Heart left ventricle (tissue), 16 donors: Measurements from ENCODE around the gene NCAM1. TPM values are rescaled to one million over a fixed set of nuclear protein-coding genes. Genes with fewer than 3 reads are reported as not detected.

Experiments used
- ATAC-seq, 4 donors: fragments of 200-7000 bp; cut with Tn5 transposase; one replicate each; pipeline ENCODE4 v1.9.1; 2020 to 2022; ENCODE audit warnings: moderate library complexity in 4 of 4, mild to moderate bottlenecking in 3 of 4, moderate number of reproducible peaks in 1 of 4
- DNase-seq, 5 donors: peaks; one replicate each; pipeline ENCODE4 v3.0.0-alpha.2; 2020
- H3K27ac ChIP-seq, 12 donors: fragments of 200-600 bp; sonication (generic) in 4 of 12; one replicate each; pipeline versions ENCODE4 v1.5.0 to v1.8.0; 2016 to 2022; ENCODE audit warnings: mild to moderate bottlenecking in 2 of 12
- H3K27me3 ChIP-seq, 9 donors: fragments of 200-600 bp; sonication (generic) in 2 of 9; one replicate each; pipeline versions ENCODE4 v1.5.1 to v1.8.0; 2016 to 2022; ENCODE audit warnings: mild to moderate bottlenecking in 3 of 9
- H3K36me3 ChIP-seq, 9 donors: fragments of 200-600 bp; sonication (generic) in 2 of 9; one replicate each; pipeline versions ENCODE4 v1.5.0 to v1.8.0; 2018 to 2022; ENCODE audit warnings: mild to moderate bottlenecking in 2 of 9
- H3K4me1 ChIP-seq, 12 donors: fragments of 200-600 bp; sonication (generic) in 4 of 12; one replicate each; pipeline versions ENCODE4 v1.5.0 to v1.8.0; 2016 to 2022; ENCODE audit warnings: mild to moderate bottlenecking in 3 of 12
- H3K4me3 ChIP-seq, 12 donors: fragments of 200-600 bp; sonication (generic) in 4 of 12; one replicate each; pipeline versions ENCODE4 v1.5.0 to v1.8.0; 2017 to 2022; ENCODE audit warnings: mild to moderate bottlenecking in 9 of 12, moderate library complexity in 4 of 12
- H3K9me3 ChIP-seq, 12 donors: fragments of 200-600 bp; sonication (generic) in 4 of 12; one replicate each; pipeline versions ENCODE4 v1.5.0 to v1.8.0; 2016 to 2022; ENCODE audit warnings: mild to moderate bottlenecking in 1 of 12
- POLR2A ChIP-seq, 2 donors: fragments of 450-650 bp; IDR thresholded peaks; one replicate each; pipeline ENCODE4 v1.6.1; 2017; ENCODE audit warnings: antibody characterized with exemption in 2 of 2, mild to moderate bottlenecking in 2 of 2, moderate library complexity in 2 of 2
- WGBS, 4 donors: extraction: QIAGEN DNeasy Blood & Tissue Kit in 2 of 4; methylation state at CpG; one replicate each; pipeline versions ENCODE4 v1.1.5 to v1.1.7; 2013 to 2018; 5-methylcytosine and 5-hydroxymethylcytosine counted together
- intact Hi-C, 10 donors: fragments of 100-400 bp; cut with DNase I; formaldehyde crosslinking; loops; one replicate each; pipeline versions ENCODE4 v1.11.1 to v1.14.2; 2022
- polyA plus RNA-seq, 2 donors: library from polyadenylated mRNA; stranded (reverse); fragments of 200-250 nt; gene quantifications; one replicate each; pipeline ENCODE4 v1.2.3, GENCODE V29; 2013
- total RNA-seq, 9 donors: library from RNA; depleted of rRNA in 2 of 9; stranded (reverse); fragments of >200 nt in 2 of 9; fragmentation: NEBNext Ultra II Directional in 3 of 9; extraction: Animal tissue kit (Norgen Biotek cat#: 25700) in 3 of 9; gene quantifications; one replicate each; pipeline versions ENCODE4 v1.1.0 to v1.2.4, GENCODE V29; 2016 to 2023
- TF ChIP-seq, protein P1 (sequence below), 12 donors: fragments of 200-600 bp; sonication (generic) in 4 of 12; IDR thresholded peaks; one replicate each; pipeline versions ENCODE4 v1.5.0 to v1.8.0; 2018 to 2022; ENCODE audit warnings: antibody characterized with exemption in 12 of 12, mild to moderate bottlenecking in 5 of 12
- donor health status: ischemic (EF 13 %, LVEDD 7.1; RV severe dilation, severe dysfunction).
- donor health status: healthy with polysubstance abuse.
- donor health status: DM: no; HTN: yes; CAD: no.
- donor health status: DM: no; HTN: no; CAD: no.
- donor health status: ischemic (EF 25% LVEDD 6.9; RV normal size, moderate dysfunction).
- donor health status: ischemic (EF 25% LVEDD 5.7; RV mildly dilated, moderate dysfunction).
- donor health status: healthy.
- donor health status: DM: yes; HTN: yes; CAD: no.
- donor health status: ischemic (EF 35%, LVEDD 5.7; RV mildly dilated, moderate dysfunction).
- donor health status: nonischemic (EF 11% LVEDD 7.7; RV severe dilation, severe dysfunction).
- donor health status: DM: yes; HTN: yes; CAD: no.
- donor health status: PGD.
- donor health status: ischemic (EF 29% LVEDD 5.4; RV normal size, mild dysfunction).
- donor health status: nonischemic (EF 23%, LVEDD 6.1; RV moderate dilation, normal function).

The NCAM1 gene
- total and polyA plus RNA-seq, 11 donors, result 78.0 to 753 (median 389) TPM

DNA sequence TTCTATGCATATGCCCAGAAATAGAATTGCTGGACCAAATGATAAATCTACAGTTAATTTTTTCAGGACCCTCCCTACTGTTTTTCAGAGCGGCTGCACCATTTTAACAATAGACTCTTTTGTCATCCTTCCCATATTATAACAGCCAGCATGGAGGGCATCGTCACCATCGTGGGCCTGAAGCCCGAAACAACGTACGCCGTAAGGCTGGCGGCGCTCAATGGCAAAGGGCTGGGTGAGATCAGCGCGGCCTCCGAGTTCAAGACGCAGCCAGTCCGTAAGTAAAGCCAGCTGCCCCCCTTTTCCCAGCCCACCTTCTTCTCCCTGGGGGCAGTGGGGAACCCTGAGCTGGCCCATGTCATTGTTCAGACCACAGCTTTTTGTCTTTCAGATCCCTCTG, 273.7 kb downstream of the NCAM1 start:
- TF ChIP-seq, protein P1, sequence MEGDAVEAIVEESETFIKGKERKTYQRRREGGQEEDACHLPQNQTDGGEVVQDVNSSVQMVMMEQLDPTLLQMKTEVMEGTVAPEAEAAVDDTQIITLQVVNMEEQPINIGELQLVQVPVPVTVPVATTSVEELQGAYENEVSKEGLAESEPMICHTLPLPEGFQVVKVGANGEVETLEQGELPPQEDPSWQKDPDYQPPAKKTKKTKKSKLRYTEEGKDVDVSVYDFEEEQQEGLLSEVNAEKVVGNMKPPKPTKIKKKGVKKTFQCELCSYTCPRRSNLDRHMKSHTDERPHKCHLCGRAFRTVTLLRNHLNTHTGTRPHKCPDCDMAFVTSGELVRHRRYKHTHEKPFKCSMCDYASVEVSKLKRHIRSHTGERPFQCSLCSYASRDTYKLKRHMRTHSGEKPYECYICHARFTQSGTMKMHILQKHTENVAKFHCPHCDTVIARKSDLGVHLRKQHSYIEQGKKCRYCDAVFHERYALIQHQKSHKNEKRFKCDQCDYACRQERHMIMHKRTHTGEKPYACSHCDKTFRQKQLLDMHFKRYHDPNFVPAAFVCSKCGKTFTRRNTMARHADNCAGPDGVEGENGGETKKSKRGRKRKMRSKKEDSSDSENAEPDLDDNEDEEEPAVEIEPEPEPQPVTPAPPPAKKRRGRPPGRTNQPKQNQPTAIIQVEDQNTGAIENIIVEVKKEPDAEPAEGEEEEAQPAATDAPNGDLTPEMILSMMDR (IDR thresholded peaks at IDR 0.05), result no peak
- no peak for TF ChIP-seq POLR2A (IDR thresholded peaks at IDR 0.05)
- H3K9me3 ChIP-seq, result no peaks in the 10 kb centered on the region
- H3K27me3 ChIP-seq, result no peaks in the 10 kb centered on the region
- ATAC-seq (no peak), DNase-seq (no peak)
- WGBS, 4 donors, result 92 to 97% (median 96%) methylated on average over 14 of the region's 14 CpGs
- peaks cover 0 to 59% (median 22%) of the 10 kb centered on the region in 9 donors for H3K36me3 ChIP-seq
- intact Hi-C loops, result no loop called here
- H3K27ac ChIP-seq, result no peak overlapping the region
- H3K4me3 ChIP-seq, result no peak overlapping the region
- H3K4me1 ChIP-seq, result no peaks in the 10 kb centered on the region

DNA sequence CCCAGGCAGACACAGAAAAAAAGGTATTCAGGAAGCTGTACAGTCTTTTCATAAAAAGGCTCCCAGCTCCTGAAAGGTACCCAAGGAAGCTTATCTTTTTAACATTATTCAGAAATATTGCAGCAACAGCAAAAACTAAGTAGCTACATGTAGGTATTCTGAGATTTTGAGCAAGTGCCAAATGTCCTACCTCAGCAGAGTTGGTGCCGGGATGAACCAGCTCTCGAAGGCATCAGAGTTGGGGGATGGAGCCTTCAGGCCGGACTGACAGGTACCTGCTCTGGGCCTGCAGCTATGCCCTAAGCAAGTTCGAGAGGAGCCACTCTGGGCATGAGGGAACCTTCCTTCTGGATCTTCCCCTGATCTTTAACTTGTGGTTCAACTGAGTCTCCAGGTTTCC, 276.0 kb downstream of the NCAM1 start:
- H3K9me3 ChIP-seq, result no peaks in the 10 kb centered on the region
- intact Hi-C loops, result no loop called here
- no peak overlapping the region for H3K4me3 ChIP-seq
- DNase-seq (no peak), ATAC-seq (no peak)
- TF ChIP-seq, protein P1 (IDR thresholded peaks at IDR 0.05), result no peak
- TF ChIP-seq POLR2A (IDR thresholded peaks at IDR 0.05), result no peak
- H3K36me3 ChIP-seq, result peaks cover 0 to 71% (median 22%) of the 10 kb centered on the region in 9 donors
- peaks cover 0 to under 1% (median 0%) of the 10 kb centered on the region in 12 donors for H3K4me1 ChIP-seq
- 86 to 94% (median 92%) methylated on average over 4 of the region's 4 CpGs for WGBS, 4 donors
- no peaks in the 10 kb centered on the region for H3K27me3 ChIP-seq
- no peak overlapping the region for H3K27ac ChIP-seq

DNA sequence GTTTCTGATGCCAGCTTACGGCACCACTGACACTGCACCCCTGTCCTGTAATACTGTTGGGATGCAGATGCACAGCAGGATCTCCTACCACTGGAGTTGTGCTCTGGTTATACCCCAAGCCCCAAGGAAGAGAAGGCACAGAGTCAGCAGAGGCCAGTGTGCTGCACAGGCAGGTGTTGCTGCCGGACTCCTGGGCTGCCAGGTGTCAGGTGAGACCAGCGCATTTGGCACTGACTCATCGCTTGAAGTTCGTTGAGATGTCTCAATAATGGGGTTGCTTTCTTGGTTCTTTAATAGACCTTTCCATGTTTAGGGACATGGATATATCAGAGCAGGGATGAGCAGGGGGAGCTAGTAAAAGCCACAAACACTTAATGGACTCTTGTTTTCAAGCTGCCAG, 277.5 kb downstream of the NCAM1 start:
- H3K27me3 ChIP-seq, result no peaks in the 10 kb centered on the region
- ATAC-seq, result no peak
- H3K4me1 ChIP-seq, result peaks cover 0 to 7% (median 0%) of the 10 kb centered on the region in 12 donors
- H3K27ac ChIP-seq, result no peak overlapping the region
- no peaks in the 10 kb centered on the region for H3K9me3 ChIP-seq
- H3K36me3 ChIP-seq, result peaks cover 0 to 59% (median 22%) of the 10 kb centered on the region in 9 donors
- DNase-seq, result no peak
- 85 to 98% (median 96%) methylated on average over 5 of the region's 5 CpGs for WGBS, 4 donors
- H3K4me3 ChIP-seq, result no peak overlapping the region
- intact Hi-C loops, result no loop called here
- no peak for TF ChIP-seq POLR2A (IDR thresholded peaks at IDR 0.05)
- TF ChIP-seq, protein P1 (IDR thresholded peaks at IDR 0.05), result no peak

DNA sequence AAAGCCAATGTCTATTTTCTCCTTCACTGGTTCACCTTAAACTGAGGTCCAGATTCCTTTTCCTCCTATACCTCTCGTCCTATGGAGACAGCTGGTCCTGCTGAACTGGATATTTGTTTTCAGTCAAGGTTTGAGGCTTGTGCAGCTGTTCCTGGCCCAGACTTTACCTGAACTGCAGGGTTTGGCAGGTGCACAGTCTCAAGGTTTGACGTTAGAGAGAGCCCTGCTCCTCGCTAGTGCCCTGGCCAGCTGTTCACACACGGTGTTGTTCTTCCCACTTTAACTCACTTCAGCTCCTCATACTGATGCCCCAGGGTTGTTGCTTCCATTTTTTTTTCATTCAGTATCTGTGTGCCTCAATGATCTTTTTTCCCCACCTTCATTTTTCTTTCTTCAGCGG, 279.2 kb downstream of the NCAM1 start:
- no peak for DNase-seq
- H3K27ac ChIP-seq, result no peak overlapping the region
- peaks cover 0 to 45% (median 14%) of the 10 kb centered on the region in 9 donors for H3K36me3 ChIP-seq
- no peak overlapping the region for H3K4me3 ChIP-seq
- intact Hi-C loops, result no loop called here
- no peak for ATAC-seq
- no peak for TF ChIP-seq POLR2A (IDR thresholded peaks at IDR 0.05)
- TF ChIP-seq, protein P1 (IDR thresholded peaks at IDR 0.05), result no peak
- H3K4me1 ChIP-seq, result peaks cover 0 to 10% (median 0%) of the 10 kb centered on the region in 12 donors
- 78 to 84% (median 83%) methylated on average over 5 of the region's 5 CpGs for WGBS, 4 donors
- no peaks in the 10 kb centered on the region for H3K27me3 ChIP-seq
- H3K9me3 ChIP-seq, result no peaks in the 10 kb centered on the region
